Suprapubic skin (tissue), 4 donors: ENCODE measurements around the gene ANKFN1. TPM values are rescaled to one million over a fixed set of nuclear protein-coding genes. Genes with fewer than 3 reads are reported as not detected.

Experiments used
- DNase-seq, 2 donors: peaks; one replicate each; pipeline ENCODE4 v3.0.0-alpha.2; 2019; ENCODE audit warnings: low spot score in 2 of 2
- H3K27ac ChIP-seq: fragments of 200-600 bp; sonication (generic); one replicate; pipeline ENCODE4 v1.5.1; 2019
- H3K27me3 ChIP-seq: fragments of 200-600 bp; sonication (generic); one replicate; pipeline ENCODE4 v1.5.1; 2019
- H3K36me3 ChIP-seq: fragments of 200-600 bp; sonication (generic); one replicate; pipeline ENCODE4 v1.5.1; 2019
- H3K4me1 ChIP-seq: fragments of 200-600 bp; sonication (generic); one replicate; pipeline ENCODE4 v1.5.1; 2019
- H3K4me3 ChIP-seq: fragments of 200-600 bp; sonication (generic); one replicate; pipeline ENCODE4 v1.5.1; 2019; ENCODE audit warnings: mild to moderate bottlenecking
- H3K9me3 ChIP-seq: fragments of 200-600 bp; sonication (generic); one replicate; pipeline ENCODE4 v1.5.1; 2019
- CTCF ChIP-seq, 2 donors: fragments of 200-600 bp in 1 of 2; fragments of 450-650 bp in 1 of 2; sonication (generic) in 1 of 2; IDR thresholded peaks; one replicate each; pipeline ENCODE4 v1.5.1; 2016 to 2019; ENCODE audit warnings: antibody characterized with exemption in 2 of 2, mild to moderate bottlenecking in 1 of 2, moderate library complexity in 1 of 2
- EP300 ChIP-seq: sonication (generic); formaldehyde crosslinking; IDR thresholded peaks from one replicate; pipeline ENCODE4 v1.6.1; 2017; ENCODE audit warnings: antibody characterized with exemption
- POLR2A ChIP-seq, 2 donors: fragments of 450-650 bp; IDR thresholded peaks; one replicate each; pipeline ENCODE4 v1.6.1; 2017; ENCODE audit warnings: antibody characterized with exemption in 2 of 2, mild to moderate bottlenecking in 2 of 2, moderate library complexity in 2 of 2
- POLR2AphosphoS5 ChIP-seq, 3 donors: sonication (generic); formaldehyde crosslinking; IDR thresholded peaks; one replicate each; pipeline ENCODE4 v1.6.1; 2017; ENCODE audit warnings: antibody characterized with exemption in 3 of 3
- WGBS: methylation state at CpG from one replicate; pipeline ENCODE4 v1.1.5; 2018; 5-methylcytosine and 5-hydroxymethylcytosine counted together
- total RNA-seq, 4 donors: library from RNA; depleted of rRNA; stranded (reverse); fragments of >200 nt; gene quantifications; one replicate each; pipeline ENCODE4 v1.1.0, GENCODE V29; 2016

Gene ANKFN1
- total RNA-seq, 4 donors from 2014 or later: 0.81 to 3.1 (median 1.7) TPM

- H3K27ac ChIP-seq: no peak overlapping the region
- no peaks in the 10 kb centered on the region for H3K36me3 ChIP-seq
- H3K9me3 ChIP-seq: no peaks in the 10 kb centered on the region
- H3K4me3 ChIP-seq: no peak overlapping the region
- TF ChIP-seq POLR2A (IDR thresholded peaks at IDR 0.05): no peak
- no peaks in the 10 kb centered on the region for H3K4me1 ChIP-seq
- no peak for DNase-seq
- 78% methylated on average over 6 of the region's 6 CpGs for WGBS
- H3K27me3 ChIP-seq: no peaks in the 10 kb centered on the region
These were observed 31.4 kb downstream of the ANKFN1 start for GRCh38 chr17:56184650-56185049.

DNA sequence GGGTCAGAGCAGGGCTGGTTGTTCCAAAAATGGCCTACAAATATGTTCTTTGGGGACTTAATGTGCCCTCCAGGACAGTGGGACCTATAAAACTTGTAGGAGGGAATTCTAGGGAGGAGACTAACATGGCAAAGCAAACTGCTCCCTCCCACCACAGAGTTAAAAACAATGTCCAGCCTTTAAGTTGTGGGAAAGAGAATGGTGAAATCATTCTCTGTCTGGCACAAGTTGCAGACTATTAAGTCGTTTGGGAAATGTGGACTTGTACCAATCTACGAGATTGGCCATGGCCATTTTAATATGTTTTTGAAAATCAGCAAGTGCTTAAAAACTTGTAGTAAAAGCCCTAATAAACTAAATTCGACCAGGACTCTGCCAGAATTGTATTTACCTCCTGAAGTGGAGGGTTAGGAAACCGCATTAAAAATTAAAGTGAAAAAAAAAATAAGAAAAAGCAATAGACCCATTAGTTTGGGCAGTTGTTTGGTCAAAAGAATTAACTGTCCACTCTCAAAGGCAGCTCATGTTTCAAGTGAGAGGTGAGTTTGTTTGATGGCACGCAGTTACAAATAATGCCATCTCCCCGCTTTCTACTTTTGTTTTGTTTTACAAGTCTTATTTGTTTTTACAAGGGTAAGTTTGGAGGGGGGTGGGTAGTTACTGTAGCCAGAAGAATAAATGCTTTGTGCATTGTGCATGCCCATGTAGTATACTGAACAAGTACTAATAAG is 32.4 kb downstream of the ANKFN1 start:
- DNase-seq: no peak
- Histone ChIP-seq H3K36me3 (no peaks in the 10 kb centered on the region), H3K4me1 (no peaks in the 10 kb centered on the region), H3K27me3 (no peaks in the 10 kb centered on the region), H3K27ac (no peak overlapping the region), H3K4me3 (no peak overlapping the region), H3K9me3 (no peaks in the 10 kb centered on the region)
- 66% methylated on average over 6 of the region's 6 CpGs for WGBS
- TF ChIP-seq POLR2A (IDR thresholded peaks at IDR 0.05) (no peak), EP300 (no peak), CTCF (IDR thresholded peaks at IDR 0.05) (no peak), POLR2AphosphoS5 (IDR thresholded peaks at IDR 0.05) (no peak)

DNA sequence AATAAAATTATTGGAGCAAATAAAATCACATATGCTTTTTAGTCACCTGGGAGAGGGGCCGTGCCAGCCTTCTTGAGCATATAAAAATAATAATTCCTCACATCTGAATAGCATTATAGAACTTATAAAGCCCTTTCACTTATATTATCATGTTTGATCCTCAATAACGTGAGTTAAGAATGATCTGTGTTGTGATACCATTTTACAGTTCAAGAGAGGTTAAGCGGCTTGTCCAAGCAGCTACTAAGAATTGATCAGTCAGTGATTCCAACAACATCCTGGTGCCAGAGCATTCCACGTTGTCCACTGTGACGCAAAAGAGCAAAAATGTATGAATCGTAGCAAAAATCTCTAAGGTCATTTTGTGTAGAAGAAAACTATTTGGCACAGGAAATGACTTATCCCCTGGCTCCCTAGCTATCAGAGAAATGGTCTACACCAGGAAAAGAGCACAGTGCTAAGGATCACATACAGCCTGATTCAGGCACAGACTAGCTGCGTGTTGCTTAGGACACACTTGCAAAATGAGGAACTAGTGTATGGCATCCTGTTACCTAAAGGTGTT is 33.0 kb downstream of the ANKFN1 start:
- Histone ChIP-seq H3K4me3 (no peak overlapping the region), H3K27me3 (no peaks in the 10 kb centered on the region), H3K36me3 (no peaks in the 10 kb centered on the region), H3K4me1 (no peaks in the 10 kb centered on the region), H3K27ac (no peak overlapping the region), H3K9me3 (no peaks in the 10 kb centered on the region)
- TF ChIP-seq CTCF (IDR thresholded peaks at IDR 0.05) (no peak), POLR2AphosphoS5 (IDR thresholded peaks at IDR 0.05) (no peak), EP300 (no peak), POLR2A (IDR thresholded peaks at IDR 0.05) (no peak)
- no peak for DNase-seq
- WGBS: 76% methylated on average over 7 of the region's 7 CpGs

DNA sequence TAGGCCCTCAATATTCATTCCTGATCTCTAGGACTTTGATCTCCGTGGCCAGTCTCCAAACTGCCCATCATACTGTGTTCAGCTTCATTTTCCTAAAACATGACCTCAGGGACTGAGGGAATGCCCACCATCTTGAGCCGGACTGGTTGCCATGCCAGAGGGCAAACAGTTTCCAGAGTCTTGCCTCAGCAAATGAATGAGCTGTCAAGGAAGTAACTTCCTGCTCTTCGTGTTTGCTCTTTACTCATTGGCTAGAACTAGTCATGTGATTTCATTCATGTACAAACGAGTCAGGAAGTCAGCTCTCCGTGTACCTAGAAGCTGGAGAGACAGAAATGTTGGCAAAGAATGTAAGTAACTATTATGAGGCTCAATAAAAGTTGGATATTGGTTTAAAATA is 50.2 kb downstream of the ANKFN1 start:
- Histone ChIP-seq H3K9me3 (no peaks in the 10 kb centered on the region), H3K4me3 (no peak overlapping the region), H3K27ac (no peak overlapping the region), H3K4me1 (no peaks in the 10 kb centered on the region), H3K36me3 (no peaks in the 10 kb centered on the region), H3K27me3 (no peaks in the 10 kb centered on the region)
- WGBS: 58% methylated on average over 5 of the region's 5 CpGs
- DNase-seq: no peak
- TF ChIP-seq EP300 (no peak), POLR2AphosphoS5 (IDR thresholded peaks at IDR 0.05) (no peak), POLR2A (IDR thresholded peaks at IDR 0.05) (no peak), CTCF (IDR thresholded peaks at IDR 0.05) (no peak)

DNA sequence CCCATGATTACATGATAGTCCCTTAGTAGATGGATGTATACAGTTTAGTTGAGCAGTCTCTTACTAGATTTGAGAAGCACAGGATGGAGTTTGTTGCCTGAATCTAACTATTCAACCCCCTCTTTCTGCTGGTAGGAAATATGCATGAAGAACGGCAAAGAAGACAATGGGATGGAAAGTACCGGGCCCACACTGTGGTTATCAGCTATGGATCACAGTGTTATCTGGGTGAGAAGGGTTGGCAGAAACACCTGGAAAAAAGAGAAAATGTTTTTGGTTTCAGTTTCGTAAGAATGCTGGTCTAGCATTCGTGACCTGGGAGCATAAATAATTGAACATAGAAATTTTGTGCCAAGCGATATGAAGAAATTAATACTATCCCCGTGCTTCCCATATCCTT is 53.1 kb downstream of the ANKFN1 start:
- DNase-seq: no peak
- H3K27me3 ChIP-seq: no peaks in the 10 kb centered on the region
- 65% methylated on average over 6 of the region's 6 CpGs for WGBS
- H3K4me3 ChIP-seq: no peak overlapping the region
- no peak overlapping the region for H3K27ac ChIP-seq
- no peaks in the 10 kb centered on the region for H3K4me1 ChIP-seq
- H3K36me3 ChIP-seq: no peaks in the 10 kb centered on the region
- H3K9me3 ChIP-seq: no peaks in the 10 kb centered on the region
- no peak for TF ChIP-seq POLR2A (IDR thresholded peaks at IDR 0.05)
- no peak for TF ChIP-seq EP300
- no peak for TF ChIP-seq CTCF (IDR thresholded peaks at IDR 0.05)
- TF ChIP-seq POLR2AphosphoS5 (IDR thresholded peaks at IDR 0.05): no peak
